ENCODE measurements around the gene MAPRE3. TPM values are rescaled to one million over a fixed set of nuclear protein-coding genes. Genes with fewer than 3 reads are reported as not detected.
"Not testable (repeated sequence)": the region's sequence is repeated elsewhere in the genome, so short reads cannot be mapped to it uniquely, and the experiment has no call there.

The MAPRE3 gene
- 10 to 100 TPM; 11.5 to 24.2 (median 12.3) TPM for total RNA-seq

DNA sequence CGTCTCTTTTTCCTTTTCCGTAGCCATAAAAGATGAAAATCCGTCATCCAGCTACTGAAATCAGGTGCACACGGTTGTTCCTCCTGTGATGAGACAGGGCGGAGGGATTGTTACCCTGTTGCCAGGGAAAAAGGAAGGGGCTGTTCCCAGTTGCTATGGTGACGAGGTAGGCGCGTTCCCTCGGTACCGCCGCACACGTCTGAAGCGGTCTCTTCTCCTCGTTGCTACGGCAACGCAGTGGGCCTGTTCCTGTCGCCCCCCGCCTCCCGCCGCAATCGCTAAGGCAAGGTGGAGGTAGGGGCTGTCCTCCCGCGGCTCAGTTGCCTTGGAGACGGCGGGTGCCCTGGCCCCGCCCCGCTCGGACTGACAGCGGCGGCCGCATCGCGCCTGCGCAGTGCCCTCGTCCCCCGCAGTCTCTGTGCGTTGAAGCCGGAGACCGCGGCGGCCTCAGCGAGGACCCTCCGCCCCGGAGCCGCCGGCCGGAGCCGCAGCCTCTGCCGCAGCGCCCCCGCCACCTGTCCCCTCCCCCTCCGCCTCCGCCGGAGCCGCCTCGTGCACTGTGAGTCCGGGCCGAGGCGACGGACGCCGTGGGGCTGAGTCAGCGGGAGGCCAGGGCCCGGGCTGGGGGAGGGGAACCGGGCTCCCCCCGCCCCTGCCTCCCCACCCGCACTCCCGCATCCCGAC, at the start of gene MAPRE3:
Gene MAPRE3 (plus strand): TSS at position 394 of the 684 bp plus-strand sequence. CDS start 51,582 bp downstream, outside the sequence.
- ATAC-seq (ENCODE audit: low FRiP score), result peak; percentile 94
- DNase-seq (ENCODE audit: low spot score), result peak; percentile 58
- TF ChIP-seq, protein P1, sequence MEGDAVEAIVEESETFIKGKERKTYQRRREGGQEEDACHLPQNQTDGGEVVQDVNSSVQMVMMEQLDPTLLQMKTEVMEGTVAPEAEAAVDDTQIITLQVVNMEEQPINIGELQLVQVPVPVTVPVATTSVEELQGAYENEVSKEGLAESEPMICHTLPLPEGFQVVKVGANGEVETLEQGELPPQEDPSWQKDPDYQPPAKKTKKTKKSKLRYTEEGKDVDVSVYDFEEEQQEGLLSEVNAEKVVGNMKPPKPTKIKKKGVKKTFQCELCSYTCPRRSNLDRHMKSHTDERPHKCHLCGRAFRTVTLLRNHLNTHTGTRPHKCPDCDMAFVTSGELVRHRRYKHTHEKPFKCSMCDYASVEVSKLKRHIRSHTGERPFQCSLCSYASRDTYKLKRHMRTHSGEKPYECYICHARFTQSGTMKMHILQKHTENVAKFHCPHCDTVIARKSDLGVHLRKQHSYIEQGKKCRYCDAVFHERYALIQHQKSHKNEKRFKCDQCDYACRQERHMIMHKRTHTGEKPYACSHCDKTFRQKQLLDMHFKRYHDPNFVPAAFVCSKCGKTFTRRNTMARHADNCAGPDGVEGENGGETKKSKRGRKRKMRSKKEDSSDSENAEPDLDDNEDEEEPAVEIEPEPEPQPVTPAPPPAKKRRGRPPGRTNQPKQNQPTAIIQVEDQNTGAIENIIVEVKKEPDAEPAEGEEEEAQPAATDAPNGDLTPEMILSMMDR (IDR thresholded peaks at IDR 0.05), result no peak

DNA sequence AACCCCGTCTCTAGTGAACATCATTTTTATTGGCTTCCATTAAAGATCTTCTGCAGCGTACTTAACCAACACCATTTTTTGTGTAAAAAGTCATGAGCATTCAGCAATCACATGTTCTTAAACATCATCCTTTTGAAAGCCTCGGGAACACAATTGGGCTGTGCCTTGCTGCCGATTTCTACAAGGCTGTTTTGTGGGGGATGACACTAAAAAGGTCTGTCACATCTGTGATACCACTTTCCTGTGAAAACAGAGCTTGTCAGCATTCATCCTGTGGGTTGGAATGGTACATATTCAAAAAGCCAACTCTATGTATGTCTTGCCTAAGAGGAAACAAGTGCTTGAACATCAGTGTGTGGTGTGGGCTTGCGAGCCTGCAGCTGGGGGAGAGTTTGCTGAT, 49.1 kb upstream of the MAPRE3 start:
- DNase-seq (ENCODE audit: low spot score) (no peak), ATAC-seq (ENCODE audit: low FRiP score) (no peak)
- TF ChIP-seq, protein P1 (IDR thresholded peaks at IDR 0.05), result no peak

DNA sequence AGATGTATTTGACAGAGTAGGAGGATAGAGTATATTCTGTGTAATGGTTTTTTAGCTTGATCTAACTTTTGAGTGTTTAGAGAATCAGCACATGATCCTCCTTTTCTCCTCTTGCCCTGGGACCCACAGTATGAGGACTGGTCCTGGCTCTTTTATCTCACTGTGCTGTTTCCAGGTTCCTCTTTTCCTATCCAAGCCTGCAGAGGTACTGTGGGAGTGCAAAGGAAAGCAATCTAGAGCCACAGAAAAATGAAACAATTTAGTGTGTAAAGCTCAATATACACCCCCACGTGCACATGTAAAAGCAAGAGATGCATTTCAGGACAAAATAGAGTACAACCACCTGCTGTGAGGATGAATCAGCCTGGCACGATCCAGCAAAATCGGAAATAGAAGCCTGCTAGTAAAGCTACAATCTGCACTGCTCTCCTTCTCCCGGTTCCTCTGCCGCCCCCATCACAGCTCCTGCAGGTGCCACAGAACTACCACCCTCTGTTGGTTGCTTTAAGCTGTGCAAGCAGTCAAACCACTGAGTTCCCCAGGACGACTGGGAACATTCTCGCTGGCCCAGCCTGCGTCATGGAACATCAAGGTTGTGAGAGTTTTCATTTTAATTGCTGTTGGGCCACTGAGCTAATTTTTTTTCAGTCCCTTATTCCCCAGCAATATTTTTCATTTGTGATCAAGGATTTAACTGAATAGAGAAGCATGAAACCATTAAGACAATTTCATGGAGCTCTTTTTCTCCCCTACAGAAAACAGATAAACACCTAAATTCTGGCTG, 47.8 kb upstream of the MAPRE3 start:
- no peak for DNase-seq (ENCODE audit: low spot score)
- TF ChIP-seq, protein P1 (IDR thresholded peaks at IDR 0.05), result no peak
- no peak for ATAC-seq (ENCODE audit: low FRiP score)

DNA sequence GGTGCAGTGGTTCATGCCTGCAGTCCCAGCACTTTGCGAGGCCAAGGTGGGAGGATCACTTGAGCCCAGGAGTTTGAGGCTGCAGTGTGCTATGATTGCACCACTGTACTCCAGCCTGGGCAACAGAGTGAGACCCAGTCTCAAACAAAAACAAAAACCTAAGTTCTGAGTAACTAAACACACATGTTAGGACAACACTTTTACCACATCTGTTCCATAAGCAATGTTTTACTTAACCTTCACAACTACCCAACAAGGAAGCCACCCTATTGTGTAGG, 47.3 kb upstream of the MAPRE3 start:
- not testable (repeated sequence) for ATAC-seq (ENCODE audit: low FRiP score); DNase-seq (ENCODE audit: low spot score)

DNA sequence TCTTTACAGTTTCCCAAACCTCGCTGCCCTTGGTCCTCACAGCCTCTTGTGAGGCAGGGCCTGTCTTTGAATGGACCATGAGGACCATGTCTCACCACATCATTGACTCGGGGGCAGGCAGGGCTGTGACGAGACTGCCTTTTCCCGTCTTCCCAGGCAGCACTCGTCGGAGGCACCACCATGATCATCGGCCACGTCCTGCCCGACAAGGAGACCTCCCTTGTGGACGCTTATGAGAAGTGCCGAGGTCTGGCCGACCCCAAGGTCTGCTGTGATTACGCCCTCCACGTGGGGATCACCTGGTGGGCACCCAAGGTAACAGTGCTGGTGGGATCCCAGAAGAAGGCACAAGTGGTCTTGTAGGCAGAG, 45.7 kb upstream of the MAPRE3 start:
- no peak for DNase-seq (ENCODE audit: low spot score)
- TF ChIP-seq, protein P1 (IDR thresholded peaks at IDR 0.05), result no peak
- no peak for ATAC-seq (ENCODE audit: low FRiP score)

DNA sequence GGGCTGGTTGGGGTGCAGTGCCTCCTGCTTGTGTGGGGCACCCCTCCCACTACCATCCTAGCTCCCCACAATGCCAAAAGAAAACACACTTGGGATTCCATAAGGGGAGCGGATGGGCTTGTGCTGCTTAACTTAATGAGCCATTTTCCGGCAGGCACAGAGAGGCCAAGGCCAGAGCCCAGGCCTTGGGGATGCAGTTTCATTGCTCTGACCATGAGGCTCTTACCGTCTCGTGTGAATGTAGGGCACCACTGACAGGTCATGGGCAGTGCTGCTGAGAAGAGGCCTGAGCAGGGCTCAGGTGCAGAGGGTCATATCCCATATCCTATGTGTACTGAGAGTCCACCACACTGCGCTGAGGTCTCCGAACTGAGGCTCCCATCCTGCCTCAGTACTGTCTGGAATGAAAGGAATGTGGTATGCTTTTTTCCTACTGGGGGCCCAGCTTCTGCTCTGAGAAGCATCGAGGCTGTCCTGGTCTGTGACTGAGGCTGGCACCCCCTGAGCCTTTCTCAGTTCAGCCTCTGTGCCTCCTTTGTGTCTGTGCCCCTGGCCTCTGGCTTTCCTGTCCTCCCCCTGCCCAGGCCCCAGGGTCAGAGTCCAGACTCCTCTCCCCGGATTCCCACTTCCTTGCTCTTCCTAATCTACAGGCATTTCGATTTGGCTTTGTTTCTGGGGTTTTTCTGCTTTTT, 45.2 kb upstream of the MAPRE3 start:
- TF ChIP-seq, protein P1 (IDR thresholded peaks at IDR 0.05), result no peak

DNA sequence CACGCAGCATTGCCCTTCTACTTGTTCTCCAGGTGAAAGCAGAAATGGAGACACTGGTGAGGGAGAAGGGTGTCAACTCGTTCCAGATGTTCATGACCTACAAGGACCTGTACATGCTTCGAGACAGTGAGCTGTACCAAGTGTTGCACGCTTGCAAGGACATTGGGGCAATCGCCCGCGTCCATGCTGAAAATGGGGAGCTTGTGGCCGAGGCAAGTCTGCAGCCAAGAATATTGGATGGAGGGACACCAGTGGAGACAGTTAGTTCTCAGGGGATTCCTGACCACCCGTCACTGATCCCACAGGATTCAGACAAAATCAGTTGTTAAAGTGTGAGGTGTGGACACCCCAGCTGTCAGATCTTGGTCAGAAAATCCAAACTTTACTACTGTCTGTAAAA, 43.2 kb upstream of the MAPRE3 start:
- DNase-seq (ENCODE audit: low spot score), result no peak
- TF ChIP-seq, protein P1 (IDR thresholded peaks at IDR 0.05), result no peak
- no peak for ATAC-seq (ENCODE audit: low FRiP score)

More for the DNA sequence above, 45.2 kb upstream of the MAPRE3 start:
- ATAC-seq (ENCODE audit: low FRiP score) (no peak), DNase-seq (ENCODE audit: low spot score) (no peak)

Measured in omental fat pad (tissue), 4 donors.